ENCODE data around the gene TIMELESS. TPM values are rescaled to one million over a fixed set of nuclear protein-coding genes. Genes with fewer than 3 reads are reported as not detected.

Gene TIMELESS
- total RNA-seq, 1 experiment from 2014 or later: 48.6 TPM

- Mint-ChIP-seq H3K4me3 (ENCODE audit: low read depth, unreplicated experiment) (no peak overlapping the region), H3K4me1 (ENCODE audit: low read depth, unreplicated experiment) (no peaks in the 10 kb centered on the region), H3K27ac (ENCODE audit: unreplicated experiment) (no peak overlapping the region), H3K36me3 (ENCODE audit: insufficient read depth, unreplicated experiment) (peaks cover 5% of the 10 kb centered on the region), H3K27me3 (ENCODE audit: unreplicated experiment) (no peaks in the 10 kb centered on the region), H3K9me3 (ENCODE audit: low read depth, unreplicated experiment) (no peaks in the 10 kb centered on the region)
- DNase-seq: no peak
- TF ChIP-seq, protein P1, sequence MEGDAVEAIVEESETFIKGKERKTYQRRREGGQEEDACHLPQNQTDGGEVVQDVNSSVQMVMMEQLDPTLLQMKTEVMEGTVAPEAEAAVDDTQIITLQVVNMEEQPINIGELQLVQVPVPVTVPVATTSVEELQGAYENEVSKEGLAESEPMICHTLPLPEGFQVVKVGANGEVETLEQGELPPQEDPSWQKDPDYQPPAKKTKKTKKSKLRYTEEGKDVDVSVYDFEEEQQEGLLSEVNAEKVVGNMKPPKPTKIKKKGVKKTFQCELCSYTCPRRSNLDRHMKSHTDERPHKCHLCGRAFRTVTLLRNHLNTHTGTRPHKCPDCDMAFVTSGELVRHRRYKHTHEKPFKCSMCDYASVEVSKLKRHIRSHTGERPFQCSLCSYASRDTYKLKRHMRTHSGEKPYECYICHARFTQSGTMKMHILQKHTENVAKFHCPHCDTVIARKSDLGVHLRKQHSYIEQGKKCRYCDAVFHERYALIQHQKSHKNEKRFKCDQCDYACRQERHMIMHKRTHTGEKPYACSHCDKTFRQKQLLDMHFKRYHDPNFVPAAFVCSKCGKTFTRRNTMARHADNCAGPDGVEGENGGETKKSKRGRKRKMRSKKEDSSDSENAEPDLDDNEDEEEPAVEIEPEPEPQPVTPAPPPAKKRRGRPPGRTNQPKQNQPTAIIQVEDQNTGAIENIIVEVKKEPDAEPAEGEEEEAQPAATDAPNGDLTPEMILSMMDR (IDR thresholded peaks at IDR 0.05; ENCODE audit: unreplicated experiment): no peak
- intact Hi-C loops (cut with micrococcal nuclease; ENCODE audit: unreplicated experiment): no loop called here
- CTCF ChIA-PET: interaction anchor here (0.7 kb wide), 1 partner anchor 349 kb away, joined by 9 read pairs; no protein-coding TSS in a partner anchor
- BruUV-seq (replicated peaks): no TSS peak
Observed at GRCh38 chr12:56476143-56476542, 26.9 kb upstream of the TIMELESS start.

- CTCF ChIA-PET: interaction anchor here (0.7 kb wide), 1 partner anchor 13 kb away, joined by 9 read pairs; no protein-coding TSS in a partner anchor
- TF ChIP-seq, protein P1 (IDR thresholded peaks at IDR 0.05; ENCODE audit: unreplicated experiment): no peak
- Mint-ChIP-seq H3K36me3 (ENCODE audit: insufficient read depth, unreplicated experiment) (peaks cover 11% of the 10 kb centered on the region), H3K4me1 (ENCODE audit: low read depth, unreplicated experiment) (peaks cover 8% of the 10 kb centered on the region), H3K27ac (ENCODE audit: unreplicated experiment) (no peak overlapping the region), H3K4me3 (ENCODE audit: low read depth, unreplicated experiment) (no peak overlapping the region), H3K27me3 (ENCODE audit: unreplicated experiment) (no peaks in the 10 kb centered on the region), H3K9me3 (ENCODE audit: low read depth, unreplicated experiment) (no peaks in the 10 kb centered on the region)
- intact Hi-C loops (cut with micrococcal nuclease; ENCODE audit: unreplicated experiment): no loop called here
- DNase-seq: no peak
- BruUV-seq (replicated peaks): no TSS peak
Observed at GRCh38 chr12:56474389-56474788, 25.2 kb upstream of the TIMELESS start.

DNA sequence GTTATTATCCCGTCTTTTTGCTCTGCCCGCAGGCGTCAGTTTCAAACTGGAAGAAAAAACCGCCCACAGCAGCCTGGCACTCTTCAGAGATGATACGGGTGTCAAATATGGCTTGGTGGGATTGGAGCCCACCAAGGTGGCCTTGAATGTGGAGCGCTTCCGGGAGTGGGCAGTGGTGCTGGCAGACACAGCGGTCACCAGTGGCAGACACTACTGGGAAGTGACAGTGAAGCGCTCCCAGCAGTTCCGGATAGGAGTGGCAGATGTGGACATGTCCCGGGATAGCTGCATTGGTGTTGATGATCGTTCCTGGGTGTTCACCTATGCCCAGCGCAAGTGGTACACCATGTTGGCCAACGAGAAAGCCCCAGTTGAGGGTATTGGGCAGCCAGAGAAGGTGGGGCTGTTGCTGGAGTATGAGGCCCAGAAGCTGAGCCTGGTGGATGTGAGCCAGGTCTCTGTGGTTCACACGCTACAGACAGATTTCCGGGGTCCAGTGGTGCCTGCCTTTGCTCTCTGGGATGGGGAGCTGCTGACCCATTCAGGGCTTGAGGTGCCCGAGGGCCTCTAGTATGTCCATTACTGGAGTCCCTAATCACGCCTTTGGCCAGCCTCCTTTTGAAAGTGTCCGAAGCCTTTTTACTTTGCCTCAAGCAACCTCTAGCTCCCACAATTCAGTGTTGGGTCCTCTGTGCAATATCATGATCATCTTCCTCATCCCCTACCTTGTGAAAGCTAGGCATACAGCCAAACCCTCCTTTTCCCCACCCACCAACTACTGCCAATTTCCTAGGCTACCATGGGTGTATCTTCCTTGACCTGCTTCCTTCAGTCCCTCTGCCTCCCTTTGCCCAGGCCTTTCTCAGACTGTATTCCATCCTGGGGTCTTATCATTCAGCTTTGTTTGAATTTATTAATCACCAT is 20.0 kb upstream of the TIMELESS start:
- no peak for DNase-seq
- Mint-ChIP-seq H3K36me3 (ENCODE audit: insufficient read depth, unreplicated experiment) (peaks cover 19% of the 10 kb centered on the region), H3K27ac (ENCODE audit: unreplicated experiment) (peak overlapping the region; percentile 96), H3K4me3 (ENCODE audit: low read depth, unreplicated experiment) (peak overlapping the region; percentile 89), H3K9me3 (ENCODE audit: low read depth, unreplicated experiment) (no peaks in the 10 kb centered on the region), H3K27me3 (ENCODE audit: unreplicated experiment) (no peaks in the 10 kb centered on the region), H3K4me1 (ENCODE audit: low read depth, unreplicated experiment) (peaks cover 9% of the 10 kb centered on the region)
- BruUV-seq (replicated peaks): no TSS peak
- intact Hi-C loops (cut with micrococcal nuclease; ENCODE audit: unreplicated experiment): loop anchor here (10.0 kb wide), 2 partner anchors 104 to 344 kb away; partner anchors contain the start of genes APOF, ESYT1 and STAT2
- TF ChIP-seq, protein P1 (IDR thresholded peaks at IDR 0.05; ENCODE audit: unreplicated experiment): no peak
- CTCF ChIA-PET: interaction anchor here (1.0 kb wide), 1 partner anchor 14 kb away, joined by 3 read pairs; no protein-coding TSS in a partner anchor

DNA sequence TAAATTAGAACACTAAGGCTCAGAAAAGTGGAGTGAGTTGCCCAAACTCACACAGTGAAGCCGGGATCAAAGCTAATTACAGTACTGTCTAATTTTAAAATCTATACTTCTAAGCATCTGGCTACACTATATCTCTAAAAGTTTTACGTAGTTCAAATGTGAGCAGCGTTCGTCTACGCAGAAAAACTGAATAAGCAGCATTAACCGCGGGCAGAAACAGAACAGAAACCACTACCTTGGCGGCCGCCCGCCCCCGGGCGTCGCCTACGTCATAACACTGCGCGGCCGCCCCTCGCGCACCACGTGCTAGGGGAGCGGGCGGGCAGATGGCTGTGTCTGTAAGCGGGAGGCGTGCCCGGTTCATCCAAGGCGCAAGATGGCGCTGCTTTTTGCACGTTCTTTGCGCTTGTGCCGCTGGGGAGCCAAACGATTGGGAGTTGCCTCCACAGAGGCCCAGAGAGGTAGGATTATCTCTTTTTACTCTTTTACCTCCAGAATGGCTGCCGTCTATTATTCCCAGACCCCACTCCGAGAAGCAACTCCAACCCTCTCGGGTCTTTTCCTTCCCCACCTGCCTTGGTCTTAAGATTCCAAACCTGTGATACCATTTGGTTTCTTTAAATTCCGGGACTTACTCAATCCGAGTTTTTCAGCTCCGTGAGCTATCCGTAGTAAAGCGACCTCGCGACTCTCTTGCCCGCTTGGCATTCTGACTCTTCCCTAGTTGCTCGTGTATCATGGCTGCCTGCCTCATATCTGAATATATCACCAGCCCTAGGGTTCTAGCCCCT is 19.2 kb upstream of the TIMELESS start, which contains the start of gene SPRYD4:
Gene SPRYD4 (plus strand): TSS at position 363 of the 791 bp plus-strand sequence. CDS start 14 bp downstream, at position 377.
- peak within 1 kb of the TSS; percentile 89 for H3K4me3 Mint-ChIP-seq (ENCODE audit: low read depth, unreplicated experiment)
- CTCF ChIA-PET: interaction anchor here (0.5 to 1.0 kb wide), 2 partner anchors 14 to 191 kb away, joined by 3 to 6 read pairs; no protein-coding TSS in a partner anchor
- peaks cover 9% of the 10 kb centered on the region for H3K4me1 Mint-ChIP-seq (ENCODE audit: low read depth, unreplicated experiment)
- intact Hi-C loops (cut with micrococcal nuclease; ENCODE audit: unreplicated experiment): loop anchor here (10.0 kb wide), 2 partner anchors 104 to 344 kb away; partner anchors contain the start of genes APOF, ESYT1 and STAT2
- H3K27me3 Mint-ChIP-seq (ENCODE audit: unreplicated experiment): no peaks in the 10 kb centered on the region
- DNase-seq: peak; percentile 96
- peaks cover 18% of the 10 kb centered on the region for H3K36me3 Mint-ChIP-seq (ENCODE audit: insufficient read depth, unreplicated experiment)
- H3K27ac Mint-ChIP-seq (ENCODE audit: unreplicated experiment): peak within 1 kb of the TSS; percentile 96
- no peaks in the 10 kb centered on the region for H3K9me3 Mint-ChIP-seq (ENCODE audit: low read depth, unreplicated experiment)
- TF ChIP-seq, protein P1 (IDR thresholded peaks at IDR 0.05; ENCODE audit: unreplicated experiment): no peak
- TSS peak; percentile 45 for BruUV-seq (replicated peaks)

All from Calu3 (cell line).